ENCODE data around the gene PIGL.
"Not testable (repeated sequence)": the region's sequence is repeated elsewhere in the genome, so short reads cannot be mapped to it uniquely, and the experiment has no call there.

Gene PIGL

DNA sequence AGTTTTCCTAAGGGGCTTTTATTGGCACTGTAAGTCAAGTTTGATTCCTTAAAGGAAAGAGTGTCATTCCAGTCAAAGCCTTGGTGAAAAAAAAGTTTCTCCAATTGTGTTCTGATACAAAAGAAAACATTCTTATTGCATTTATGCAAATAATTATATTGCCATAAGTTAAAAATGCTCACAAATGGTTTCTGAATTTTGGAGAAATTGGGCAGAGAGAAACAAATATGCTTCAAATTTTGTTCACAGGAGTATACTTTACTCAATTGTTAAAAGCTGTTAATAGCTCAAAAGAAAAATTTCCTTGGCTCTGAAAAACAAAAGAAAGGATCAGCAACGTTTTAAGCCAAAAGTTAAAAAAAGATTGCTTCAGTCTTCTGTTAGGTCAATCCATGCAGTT, 60.2 kb downstream of the PIGL start:
- no peak for DNase-seq

- no peak for DNase-seq
Measured at GRCh38 chr17:16281351-16281750, 64.3 kb downstream of the PIGL start.

DNA sequence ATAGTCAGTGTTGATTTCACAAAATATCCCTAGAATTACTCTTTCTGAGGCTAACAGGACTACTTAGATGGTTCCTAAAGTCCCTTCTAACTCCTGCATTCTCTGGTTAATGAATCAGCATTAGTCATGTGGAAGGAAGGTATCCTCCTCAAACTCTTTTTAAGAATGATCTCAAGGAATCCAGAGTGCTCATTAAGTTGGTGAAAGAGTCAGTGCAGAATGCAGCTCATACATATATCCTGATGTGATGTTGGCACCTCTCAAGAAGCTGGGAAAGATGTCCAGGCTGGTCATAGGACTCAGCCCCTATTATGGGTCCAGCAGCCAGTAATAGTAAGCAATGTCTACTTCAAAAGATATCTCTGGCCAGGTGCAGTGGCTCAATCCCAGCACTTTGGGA, 65.5 kb downstream of the PIGL start:
- no peak for DNase-seq

DNA sequence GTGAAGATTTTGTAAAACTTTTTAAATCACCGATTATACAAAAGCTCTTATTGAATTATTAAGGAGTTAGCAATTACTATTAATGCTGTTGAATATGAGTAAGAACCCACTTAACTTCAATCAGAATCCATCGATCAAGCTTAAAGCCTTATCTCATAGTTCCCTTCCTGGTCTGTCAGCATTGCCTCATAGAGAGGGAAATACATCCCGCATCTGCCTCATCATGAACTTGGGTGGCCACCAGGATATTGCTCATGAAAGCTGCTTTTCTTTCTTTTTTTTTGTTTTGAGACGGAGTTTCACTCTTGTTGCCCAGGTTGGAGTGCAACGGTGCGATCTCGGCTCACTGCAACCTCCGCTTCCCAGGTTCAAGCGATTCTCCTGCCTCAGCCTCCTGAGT, 66.7 kb downstream of the PIGL start:
- no peak for DNase-seq

- no peak for DNase-seq
Measured at GRCh38 chr17:16285646-16286008, 68.6 kb downstream of the PIGL start.

DNA sequence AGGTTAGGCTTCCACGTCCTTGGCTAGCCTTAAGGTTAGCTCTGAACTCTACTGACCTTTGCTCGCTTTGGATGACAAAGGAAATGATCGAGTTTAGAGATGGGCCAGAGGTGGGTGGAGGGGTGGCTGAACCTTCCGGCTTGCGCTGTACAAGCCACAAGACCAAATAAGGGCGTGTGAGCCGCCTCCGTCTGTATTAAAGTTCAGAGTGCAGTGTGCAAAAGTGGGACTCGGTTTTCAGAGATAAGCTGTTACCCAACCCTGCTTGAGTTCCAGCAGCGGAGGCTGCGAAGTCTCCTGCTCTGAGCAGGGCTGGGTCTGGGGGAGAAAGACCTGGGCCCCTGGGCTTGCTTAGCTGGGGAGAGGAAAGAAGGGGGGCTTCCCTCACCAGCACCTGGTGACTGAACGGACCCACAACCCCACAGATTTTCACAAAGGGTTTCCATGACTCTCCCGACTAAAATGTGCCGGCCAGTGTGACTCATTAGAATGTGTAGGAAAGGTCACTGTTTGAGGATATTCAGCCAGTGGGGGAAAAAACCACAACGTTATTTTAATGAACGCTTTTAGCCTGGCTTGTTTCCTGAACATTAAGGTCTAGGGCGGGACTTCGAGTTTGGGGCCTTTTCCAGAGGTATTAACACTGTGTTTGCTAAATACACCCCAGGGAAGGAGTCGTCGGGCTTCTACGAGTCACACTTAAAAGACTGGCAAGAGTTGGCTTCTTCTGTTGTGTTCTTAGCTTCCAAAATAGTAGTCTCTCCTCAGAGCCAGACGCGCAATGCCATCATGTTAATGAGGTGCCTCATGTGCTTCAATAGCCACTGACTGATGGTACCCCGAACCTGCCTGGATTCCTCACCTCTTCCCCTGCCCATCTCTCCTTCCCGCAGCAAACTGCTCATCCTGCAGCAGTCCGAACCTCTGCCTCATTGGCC, 69.3 kb downstream of the PIGL start:
- DNase-seq = peak; percentile 62 to 67

DNA sequence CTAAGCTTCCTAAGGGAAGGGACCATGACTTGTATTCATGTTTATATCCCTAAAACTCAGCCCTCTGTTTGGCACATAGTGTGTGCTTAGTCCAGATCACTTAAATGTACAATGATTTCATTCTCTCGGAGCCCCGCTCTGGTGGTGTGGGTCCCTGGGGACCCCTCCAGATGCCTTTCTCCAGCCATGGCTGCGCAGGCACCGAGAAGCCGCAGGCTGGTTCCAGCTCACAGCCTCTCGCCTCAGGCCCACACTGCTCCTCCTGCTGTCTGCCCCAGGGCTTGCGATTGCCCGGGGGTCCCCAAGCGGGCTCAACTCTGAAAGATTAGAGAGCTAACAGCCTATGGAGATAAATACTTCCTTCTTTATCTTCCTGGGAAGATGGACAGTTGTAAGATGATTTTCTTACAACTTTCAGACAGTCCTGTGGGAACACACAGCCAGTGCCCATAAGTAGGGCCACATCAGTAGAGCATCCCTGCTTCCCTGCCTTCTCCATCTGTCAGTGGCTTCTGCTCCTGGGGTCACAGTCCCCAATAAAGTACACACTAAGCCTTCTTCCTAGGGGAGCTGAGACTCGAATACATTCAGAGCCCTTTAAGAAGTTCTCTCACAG, 70.0 kb downstream of the PIGL start:
- DNase-seq = no peak

DNA sequence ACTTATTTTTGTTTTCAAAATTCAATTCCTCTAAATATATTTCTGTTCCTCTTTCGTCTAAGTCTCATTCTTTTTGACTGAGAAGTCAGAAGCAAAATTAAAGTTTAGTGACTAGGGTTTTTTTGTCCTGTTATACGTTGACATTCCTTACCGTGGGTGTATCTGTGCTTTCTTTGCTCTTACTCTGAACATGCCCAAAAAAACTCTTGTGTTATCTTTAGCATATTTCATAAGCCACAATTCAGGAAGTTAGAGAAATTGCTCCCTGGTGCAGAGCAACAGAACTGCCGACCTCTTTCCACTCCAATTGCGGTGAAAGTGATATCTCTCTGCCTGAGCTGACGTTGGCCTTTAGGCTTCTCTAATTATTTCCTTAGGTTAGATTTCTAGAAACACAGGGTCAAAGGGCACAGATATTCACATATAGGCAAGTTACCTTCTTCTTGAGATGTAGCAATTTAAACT, 70.6 kb downstream of the PIGL start:
- no peak for DNase-seq

- DNase-seq = no peak
Measured at GRCh38 chr17:16288860-16289571, 72.0 kb downstream of the PIGL start.

DNA sequence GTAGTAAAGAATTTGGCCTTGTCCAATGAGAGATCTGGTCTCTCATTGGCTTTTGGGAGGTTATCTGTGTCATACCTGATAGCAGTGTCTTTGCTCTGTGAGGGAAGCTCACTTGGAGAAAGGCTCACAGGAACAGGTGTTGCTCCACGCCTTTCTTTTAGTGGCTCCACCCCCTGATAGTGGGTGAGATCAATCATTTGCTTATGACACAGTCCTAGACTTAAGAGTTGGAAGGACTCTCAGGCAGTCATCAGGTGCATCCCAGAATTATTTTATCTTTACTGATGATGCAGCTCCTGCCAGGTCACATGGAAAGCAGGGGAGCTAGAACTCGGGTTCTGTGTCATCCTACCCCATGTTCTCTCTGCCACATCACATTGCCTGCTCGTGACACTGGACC, 76.9 kb downstream of the PIGL start:
- DNase-seq = no peak

DNA sequence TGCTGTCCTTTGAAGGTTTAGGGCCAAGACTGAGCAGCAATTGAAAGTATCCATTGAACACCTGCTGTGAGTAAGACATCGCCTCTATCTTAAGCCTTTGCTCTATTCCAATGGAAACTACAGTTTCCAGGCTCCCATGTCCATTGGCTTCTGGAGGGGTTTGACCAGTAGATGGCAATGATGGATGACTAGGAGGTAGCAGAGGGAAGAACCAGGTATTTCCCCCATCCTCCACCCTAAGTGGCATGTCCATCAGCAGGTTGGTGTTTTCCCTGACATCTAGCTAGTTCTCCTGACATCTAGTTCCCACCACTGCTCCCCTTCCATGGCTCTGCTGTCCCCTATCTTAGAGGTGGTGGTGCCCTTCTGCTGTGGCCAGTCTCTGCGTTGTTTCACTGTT, 77.5 kb downstream of the PIGL start:
- no peak for DNase-seq

- not testable (repeated sequence) for DNase-seq
Measured at GRCh38 chr17:16296072-16296471, 79.1 kb downstream of the PIGL start.

DNA sequence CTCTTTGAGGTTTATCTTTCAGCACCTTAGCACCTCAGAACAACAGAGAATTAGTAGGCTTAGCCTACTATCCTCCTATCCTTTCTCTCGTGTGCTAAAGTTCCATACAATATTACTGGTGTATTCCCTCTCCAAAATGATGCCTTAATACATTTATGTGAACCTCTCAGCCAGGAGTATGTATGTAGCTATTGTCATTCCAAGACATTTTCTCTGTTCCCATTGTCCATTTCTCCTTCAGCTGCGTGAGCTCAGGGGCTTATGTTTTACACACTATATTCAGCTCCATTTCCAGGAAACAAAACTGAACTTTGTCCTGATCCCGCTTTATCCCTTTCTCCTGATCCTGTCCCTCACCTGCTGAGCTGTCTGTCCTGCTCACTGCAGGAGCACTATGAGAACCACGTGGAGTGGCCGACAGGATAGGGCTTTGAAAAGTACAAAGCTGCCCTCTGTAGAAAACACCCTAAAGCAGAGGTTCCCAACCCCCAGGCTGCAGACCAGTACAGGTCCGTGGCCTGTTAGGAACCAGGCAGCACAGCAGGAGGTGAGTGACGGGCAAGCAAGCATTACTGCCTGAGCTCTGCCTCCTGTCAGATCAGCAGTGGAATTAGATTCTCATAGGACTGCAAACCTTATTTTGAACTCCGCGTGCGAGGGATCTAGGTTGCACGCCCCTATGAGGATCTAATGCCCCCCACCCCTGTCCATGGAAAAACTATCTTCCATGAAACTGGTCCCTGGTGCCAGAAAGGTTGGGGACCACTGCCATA, 80.5 kb downstream of the PIGL start:
- DNase-seq = no peak

DNA sequence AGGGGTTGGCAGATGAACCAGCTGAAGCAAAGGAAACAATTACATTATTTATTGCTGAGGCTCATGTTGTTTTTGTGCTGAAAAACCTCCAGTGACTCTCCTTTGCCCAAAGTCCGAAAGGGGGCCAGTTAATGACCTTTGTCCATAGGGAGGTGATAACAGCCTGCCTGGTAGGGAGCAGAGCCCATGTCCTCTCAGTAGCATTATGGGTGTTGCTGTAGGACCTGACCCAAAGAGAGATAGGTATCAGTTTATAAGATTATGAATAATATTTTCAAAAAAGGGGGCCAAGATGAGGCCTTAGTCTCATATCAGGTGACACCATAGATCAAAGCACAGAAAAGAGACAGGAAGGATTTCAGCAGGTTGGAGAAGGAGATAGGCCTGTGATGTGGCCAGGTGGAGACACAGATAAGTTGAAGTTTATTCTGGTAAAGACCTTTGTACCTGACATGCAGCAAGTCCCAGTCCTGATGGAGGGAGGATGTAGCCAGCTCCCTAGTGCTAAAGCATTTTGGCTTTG, 81.2 kb downstream of the PIGL start:
- DNase-seq = no peak

DNA sequence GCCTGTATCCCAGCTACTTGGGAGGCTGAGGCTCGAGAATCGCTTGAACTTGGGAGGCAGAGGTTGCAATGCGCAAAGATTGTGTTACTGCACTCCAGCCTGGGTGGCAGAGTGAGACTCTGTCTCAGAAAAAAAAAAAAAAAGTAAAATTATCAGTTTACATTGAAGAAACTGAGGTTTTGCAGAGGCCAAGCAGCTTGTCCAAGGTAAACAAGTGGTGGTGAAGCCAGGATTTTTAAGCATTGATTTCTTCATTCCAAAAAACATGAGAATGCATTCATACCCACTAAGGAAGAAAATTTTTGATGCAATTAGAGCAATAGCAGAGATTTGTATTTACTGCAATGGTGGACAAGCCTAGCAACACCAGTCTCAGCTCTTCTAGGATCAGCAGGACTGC, 83.5 kb downstream of the PIGL start:
- no peak for DNase-seq

GRCh38 chr17:16301963-16302855, 85.2 kb downstream of the PIGL start:
- DNase-seq = no peak

- DNase-seq = no peak
Measured at GRCh38 chr17:16302856-16303255, 85.8 kb downstream of the PIGL start.

GRCh38 chr17:16304830-16305229, 87.8 kb downstream of the PIGL start:
- peak in 1 of 2 experiments; percentile 2 for DNase-seq

GRCh38 chr17:16306211-16306610, 89.2 kb downstream of the PIGL start:
- DNase-seq = no peak

- not testable (repeated sequence) for DNase-seq
Measured at GRCh38 chr17:16312061-16312460, 95.1 kb downstream of the PIGL start.

Measured in activated CD4-positive, alpha-beta T cell treated with anti-CD3 and anti-CD28 coated beads, Interleukin-2, amount 50 U/mL, for 4 hours (primary cell).